OCI-LY7 (cell line): ENCODE measurements around the gene SLC66A2. TPM values are rescaled to one million over a fixed set of nuclear protein-coding genes. Genes with fewer than 3 reads are reported as not detected.

Experiments
- BruUV-seq: library from RNA; stranded (reverse); fragments of 400-500 nt; replicated peaks from 2 replicates; lab custom pipeline; 2021; lab: Mats Ljungman, UMichigan
- CTCF ChIA-PET: fragments of 300-600 bp; sonication (Branson Sonifier 250); formaldehyde crosslinking; loops from one replicate; lab custom pipeline; 2022; ENCODE audit warnings: antibody characterized with exemption; ENCODE audit not compliant: unreplicated experiment; lab: Charles Lee
- POLR2A ChIA-PET: fragments of 300-600 bp; sonication (Branson Sonifier 250); formaldehyde crosslinking; loops from one replicate; lab custom pipeline; 2022; ENCODE audit warnings: antibody characterized with exemption; lab: Charles Lee
- DNase-seq: peaks from one replicate; pipeline ENCODE4 v3.0.0-alpha.2; 2015; ENCODE audit warnings: low spot score
- H2AFZ ChIP-seq: fragments of 200-600 bp; sonication (generic), shearing (Covaris generic); 2 replicates; pipeline ENCODE4 v1.6.1; 2014; ENCODE audit warnings: mild to moderate bottlenecking, antibody characterized with exemption, low read length, moderate library complexity
- H3K27ac ChIP-seq: fragments of 200-600 bp; sonication (generic); 2 replicates; pipeline ENCODE4 v1.5.1; 2014; ENCODE audit warnings: mixed run types, low read depth, mild to moderate bottlenecking, moderate library complexity, low read length, inconsistent platforms; ENCODE audit not compliant: poor library complexity, severe bottlenecking
- H3K36me3 ChIP-seq: fragments of 200-600 bp; sonication (generic); 2 replicates; pipeline ENCODE4 v1.6.1; 2014; ENCODE audit warnings: mild to moderate bottlenecking, antibody characterized with exemption, low read length, moderate library complexity, mixed read lengths; ENCODE audit not compliant: insufficient read depth
- H3K4me1 ChIP-seq: fragments of 200-600 bp; sonication (generic); 2 replicates; pipeline ENCODE4 v1.5.1; 2014; ENCODE audit warnings: mild to moderate bottlenecking, low read length; ENCODE audit not compliant: insufficient read depth, poor library complexity, severe bottlenecking
- H3K4me2 ChIP-seq: fragments of 200-600 bp; sonication (generic); 2 replicates; pipeline ENCODE4 v1.6.1; 2014; ENCODE audit warnings: mild to moderate bottlenecking, low read length
- H3K4me3 ChIP-seq: fragments of 200-600 bp; sonication (generic); 2 replicates; pipeline ENCODE4 v1.5.1; 2014; ENCODE audit warnings: mild to moderate bottlenecking, low read depth, low read length; ENCODE audit not compliant: poor library complexity, severe bottlenecking
- H3K79me2 ChIP-seq: fragments of 200-600 bp; sonication (generic); 2 replicates; pipeline ENCODE4 v1.6.1; 2016; ENCODE audit warnings: low read depth, mild to moderate bottlenecking, low read length, moderate library complexity, mixed read lengths; ENCODE audit not compliant: insufficient read depth
- H3K9me2 ChIP-seq: fragments of 200-600 bp; sonication (generic); 2 replicates; pipeline ENCODE4 v1.6.1; 2016; ENCODE audit warnings: mild to moderate bottlenecking, low read length, mixed read lengths; ENCODE audit not compliant: insufficient read depth
- H3K9me3 ChIP-seq: fragments of 200-600 bp; sonication (generic); 2 replicates; pipeline ENCODE4 v1.6.1; 2014; ENCODE audit warnings: mild to moderate bottlenecking, mixed run types, low read length, mixed read lengths
- H4K20me1 ChIP-seq: fragments of 200-600 bp; sonication (generic); 2 replicates; pipeline ENCODE4 v1.6.1; 2014; ENCODE audit warnings: mild to moderate bottlenecking, antibody characterized with exemption, low read length, moderate library complexity, mixed read lengths; ENCODE audit not compliant: insufficient read depth
- EZH2phosphoT487 ChIP-seq: fragments of 200-600 bp; sonication (generic); IDR thresholded peaks from 2 replicates; pipeline ENCODE4 v1.6.1; 2018; ENCODE audit warnings: low read depth, borderline replicate concordance, mild to moderate bottlenecking, mixed run types, antibody characterized with exemption, low read length, moderate library complexity, mixed read lengths
- intact Hi-C: fragments of 100-400 bp; cut with micrococcal nuclease; formaldehyde crosslinking; loops from one replicate; pipeline ENCODE4 v1.10.0; 2022; ENCODE audit not compliant: unreplicated experiment
- total RNA-seq, 2 experiments: library from RNA; depleted of rRNA in 1 of 2; stranded (reverse); fragments of >200 nt in 1 of 2; shearing (Covaris generic) in 1 of 2; gene quantifications; 2 replicates each; pipeline ENCODE4 v1.2.3, GENCODE V29; 2014 to 2022
- TF ChIP-seq, protein P1 (sequence below): fragments of 200-600 bp; sonication (generic); conservative IDR thresholded peaks from 2 replicates; pipeline ENCODE4 v1.5.1; 2014; ENCODE audit warnings: mild to moderate bottlenecking, antibody characterized with exemption, low read length, moderate library complexity, mixed read lengths

Gene SLC66A2
- total RNA-seq, 2 experiments from 2014 or later = 14.5 to 17.9 TPM

DNA sequence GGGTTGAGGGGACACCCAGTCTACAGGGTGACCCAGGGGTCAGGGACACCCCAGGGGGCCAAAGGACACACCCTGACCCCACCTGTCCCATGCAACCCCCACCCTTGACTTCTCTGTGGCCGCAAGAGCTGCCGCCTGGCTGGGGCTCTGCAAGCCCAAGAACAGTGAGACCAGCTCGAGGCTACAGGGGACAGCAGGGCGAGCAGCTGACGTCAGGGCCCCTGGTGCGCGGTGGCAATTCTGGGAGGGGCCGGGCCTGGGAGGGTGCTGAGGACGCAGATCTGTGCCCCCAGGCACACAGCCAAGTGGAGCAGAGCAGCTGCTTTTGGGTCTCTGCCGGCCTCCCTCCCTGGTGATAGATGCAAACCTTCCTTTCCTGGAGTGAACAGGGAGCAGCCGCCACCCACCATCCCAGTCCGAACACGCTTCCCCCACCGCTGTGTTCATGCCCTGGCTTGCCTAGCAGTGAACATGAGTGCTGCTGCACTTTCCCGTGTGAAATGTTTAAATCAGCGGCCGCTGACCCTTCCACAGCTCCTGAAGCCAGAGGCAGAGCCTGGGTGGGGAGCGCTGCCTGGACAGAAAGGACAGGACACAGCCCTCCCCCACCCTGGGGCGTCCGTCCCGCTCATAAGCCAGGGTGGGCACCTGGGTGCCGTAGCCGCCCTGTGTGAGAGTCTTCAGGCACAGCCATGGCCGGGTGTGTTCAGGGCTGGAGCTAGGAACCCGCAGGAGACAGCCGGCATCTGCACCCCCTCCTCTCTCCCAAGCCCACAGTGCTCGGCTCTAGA, 46.9 kb downstream of the SLC66A2 start:
- Histone ChIP-seq H3K4me3 (no peak overlapping the region), H3K9me3 (no peaks in the 10 kb centered on the region), H4K20me1 (no peaks in the 10 kb centered on the region), H3K4me1 (no peaks in the 10 kb centered on the region), H3K79me2 (no peaks in the 10 kb centered on the region), H2AFZ (no peak overlapping the region), H3K36me3 (no peaks in the 10 kb centered on the region), H3K27ac (no peak overlapping the region), H3K4me2 (no peak overlapping the region), H3K9me2 (no peaks in the 10 kb centered on the region)
- DNase-seq = no peak
- BruUV-seq = no TSS peak
- POLR2A ChIA-PET = no interaction called here
- TF ChIP-seq, protein P1, sequence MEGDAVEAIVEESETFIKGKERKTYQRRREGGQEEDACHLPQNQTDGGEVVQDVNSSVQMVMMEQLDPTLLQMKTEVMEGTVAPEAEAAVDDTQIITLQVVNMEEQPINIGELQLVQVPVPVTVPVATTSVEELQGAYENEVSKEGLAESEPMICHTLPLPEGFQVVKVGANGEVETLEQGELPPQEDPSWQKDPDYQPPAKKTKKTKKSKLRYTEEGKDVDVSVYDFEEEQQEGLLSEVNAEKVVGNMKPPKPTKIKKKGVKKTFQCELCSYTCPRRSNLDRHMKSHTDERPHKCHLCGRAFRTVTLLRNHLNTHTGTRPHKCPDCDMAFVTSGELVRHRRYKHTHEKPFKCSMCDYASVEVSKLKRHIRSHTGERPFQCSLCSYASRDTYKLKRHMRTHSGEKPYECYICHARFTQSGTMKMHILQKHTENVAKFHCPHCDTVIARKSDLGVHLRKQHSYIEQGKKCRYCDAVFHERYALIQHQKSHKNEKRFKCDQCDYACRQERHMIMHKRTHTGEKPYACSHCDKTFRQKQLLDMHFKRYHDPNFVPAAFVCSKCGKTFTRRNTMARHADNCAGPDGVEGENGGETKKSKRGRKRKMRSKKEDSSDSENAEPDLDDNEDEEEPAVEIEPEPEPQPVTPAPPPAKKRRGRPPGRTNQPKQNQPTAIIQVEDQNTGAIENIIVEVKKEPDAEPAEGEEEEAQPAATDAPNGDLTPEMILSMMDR = no peak
- no peak for TF ChIP-seq EZH2phosphoT487
- CTCF ChIA-PET = no interaction called here
- intact Hi-C loops = no loop called here

DNA sequence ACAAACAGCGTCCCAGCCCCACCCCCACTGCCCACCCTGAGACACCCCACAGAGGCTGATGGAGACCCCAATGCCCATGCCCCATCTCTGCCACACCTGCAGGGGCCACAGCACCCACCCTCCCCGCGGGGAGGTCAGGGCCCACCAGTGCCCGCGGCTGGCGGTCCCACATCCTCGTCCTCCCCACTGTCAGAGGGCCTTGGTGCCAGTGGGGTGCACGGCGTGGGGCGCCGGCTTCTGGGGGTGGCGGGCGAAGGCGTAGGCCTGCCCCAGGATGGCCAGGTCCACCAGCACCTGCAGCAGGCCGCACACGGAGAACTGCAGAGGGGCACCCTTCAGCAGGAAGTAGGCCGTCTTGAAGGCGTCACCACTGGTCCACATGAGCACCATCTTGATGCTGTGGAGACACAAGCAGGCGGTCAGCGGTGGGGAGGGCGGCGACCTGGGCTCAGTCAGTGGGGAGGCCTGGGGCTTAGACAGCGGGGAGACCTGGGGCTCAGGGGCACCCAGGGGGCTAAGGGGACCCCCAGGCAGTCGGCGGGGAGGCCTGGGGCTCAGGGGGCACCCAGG, 47.6 kb downstream of the SLC66A2 start:
- DNase-seq = no peak
- no peak overlapping the region for H3K4me3 ChIP-seq
- ChIA-PET POLR2A (no interaction called here), CTCF (no interaction called here)
- TF ChIP-seq, protein P1 = no peak
- TF ChIP-seq EZH2phosphoT487 = no peak
- no peaks in the 10 kb centered on the region for H3K9me2 ChIP-seq
- intact Hi-C loops = no loop called here
- H3K36me3 ChIP-seq = no peaks in the 10 kb centered on the region
- no peak overlapping the region for H2AFZ ChIP-seq
- no peaks in the 10 kb centered on the region for H4K20me1 ChIP-seq
- H3K4me1 ChIP-seq = no peaks in the 10 kb centered on the region
- no peak overlapping the region for H3K27ac ChIP-seq
- H3K4me2 ChIP-seq = no peak overlapping the region
- BruUV-seq = no TSS peak
- H3K79me2 ChIP-seq = no peaks in the 10 kb centered on the region
- no peaks in the 10 kb centered on the region for H3K9me3 ChIP-seq

DNA sequence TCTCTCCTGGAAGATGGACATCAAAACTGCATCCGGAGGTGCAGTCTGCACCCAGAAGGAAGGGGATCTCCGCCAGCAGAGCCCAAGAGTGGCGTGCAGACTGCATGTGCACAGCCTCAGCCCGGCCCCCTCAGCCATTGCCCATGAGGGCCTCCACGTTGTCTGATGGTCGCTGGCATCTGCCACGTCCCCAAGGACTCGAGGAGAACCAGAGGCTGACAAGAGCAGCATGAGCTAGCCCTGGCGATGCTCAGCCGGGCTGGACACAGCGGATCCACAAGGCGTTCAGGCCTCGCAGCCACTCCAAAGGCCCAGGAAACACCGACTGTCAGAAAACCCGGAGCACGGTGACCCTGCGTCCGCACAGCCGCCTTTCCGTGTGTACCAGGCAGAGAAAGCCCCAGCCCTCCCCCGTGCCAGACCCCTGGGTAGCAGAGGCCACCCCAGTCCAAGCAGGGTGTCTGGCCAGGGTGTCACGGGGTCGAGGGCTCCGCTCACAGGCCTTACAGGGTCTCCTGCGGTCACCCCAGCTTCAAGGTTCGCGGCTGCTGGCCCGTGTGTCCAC, 48.3 kb downstream of the SLC66A2 start:
- DNase-seq = no peak
- ChIA-PET CTCF (no interaction called here), POLR2A (no interaction called here)
- TF ChIP-seq, protein P1 = no peak
- TF ChIP-seq EZH2phosphoT487 = no peak
- Histone ChIP-seq H3K4me2 (no peak overlapping the region), H3K4me3 (no peak overlapping the region), H4K20me1 (no peaks in the 10 kb centered on the region), H3K4me1 (no peaks in the 10 kb centered on the region), H3K9me3 (no peaks in the 10 kb centered on the region), H2AFZ (no peak overlapping the region), H3K9me2 (no peaks in the 10 kb centered on the region), H3K36me3 (no peaks in the 10 kb centered on the region), H3K79me2 (no peaks in the 10 kb centered on the region), H3K27ac (no peak overlapping the region)
- no TSS peak for BruUV-seq
- intact Hi-C loops = no loop called here
